Right lobe of liver (tissue), 4 donors: ENCODE data around the gene SLC22A1.

Source experiments
- POLR2A ChIP-seq: fragments of 450-650 bp; IDR thresholded peaks from one replicate; pipeline ENCODE4 v1.6.1; 2017; ENCODE audit warnings: antibody characterized with exemption, mild to moderate bottlenecking
- TF ChIP-seq, protein P1 (sequence below), 4 donors: fragments of 200-600 bp in 3 of 4; fragments of 450-650 bp in 1 of 4; IDR thresholded peaks; one replicate each; pipeline versions ENCODE4 v1.5.1 to v1.8.0; 2016 to 2022; ENCODE audit warnings: antibody characterized with exemption in 4 of 4, mild to moderate bottlenecking in 2 of 4
- donor health status: DM: no; HTN: no; CAD: no.
- donor health status: DM: no; HTN: no; CAD: no.
- donor health status: DM: no; HTN: yes; CAD: no.

- no peak for TF ChIP-seq POLR2A
- TF ChIP-seq, protein P1, sequence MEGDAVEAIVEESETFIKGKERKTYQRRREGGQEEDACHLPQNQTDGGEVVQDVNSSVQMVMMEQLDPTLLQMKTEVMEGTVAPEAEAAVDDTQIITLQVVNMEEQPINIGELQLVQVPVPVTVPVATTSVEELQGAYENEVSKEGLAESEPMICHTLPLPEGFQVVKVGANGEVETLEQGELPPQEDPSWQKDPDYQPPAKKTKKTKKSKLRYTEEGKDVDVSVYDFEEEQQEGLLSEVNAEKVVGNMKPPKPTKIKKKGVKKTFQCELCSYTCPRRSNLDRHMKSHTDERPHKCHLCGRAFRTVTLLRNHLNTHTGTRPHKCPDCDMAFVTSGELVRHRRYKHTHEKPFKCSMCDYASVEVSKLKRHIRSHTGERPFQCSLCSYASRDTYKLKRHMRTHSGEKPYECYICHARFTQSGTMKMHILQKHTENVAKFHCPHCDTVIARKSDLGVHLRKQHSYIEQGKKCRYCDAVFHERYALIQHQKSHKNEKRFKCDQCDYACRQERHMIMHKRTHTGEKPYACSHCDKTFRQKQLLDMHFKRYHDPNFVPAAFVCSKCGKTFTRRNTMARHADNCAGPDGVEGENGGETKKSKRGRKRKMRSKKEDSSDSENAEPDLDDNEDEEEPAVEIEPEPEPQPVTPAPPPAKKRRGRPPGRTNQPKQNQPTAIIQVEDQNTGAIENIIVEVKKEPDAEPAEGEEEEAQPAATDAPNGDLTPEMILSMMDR (IDR thresholded peaks at IDR 0.05), result no peak
These were observed 1.5 kb upstream of the SLC22A1 start for GRCh38 chr6:160120087-160120486.
